Measurements from ENCODE around the gene TGFBR3.

- TF ChIP-seq CTCF (tag by site-specific recombination; IDR thresholded peaks at IDR 0.05) (no peak), ZNF324 (tag by site-specific recombination; IDR thresholded peaks at IDR 0.05) (no peak), ZNF18 (tag by site-specific recombination; IDR thresholded peaks at IDR 0.05) (no peak), PBX3 (CRISPR knock-in tag; IDR thresholded peaks at IDR 0.05) (no peak)
Observed at GRCh38 chr1:91647061-91647460, 238.9 kb downstream of the TGFBR3 start.
